ENCODE data around the gene IER3IP1.

- no peak for TF ChIP-seq CTCF (IDR thresholded peaks at IDR 0.05)
- no peak for TF ChIP-seq EP300 (IDR thresholded peaks at IDR 0.05)
- TF ChIP-seq POLR2A (IDR thresholded peaks at IDR 0.05) = no peak
Observed at GRCh38 chr18:47168913-47169312, 7.3 kb downstream of the IER3IP1 start.

Measured in ovary (tissue), 3 donors.